KMS-11 (cell line): ENCODE results near the gene GPR132.

Experiments
- H2AFZ ChIP-seq: fragments of 200-600 bp; sonication (generic); 2 replicates; pipeline ENCODE4 v1.6.1; 2016; ENCODE audit warnings: antibody characterized with exemption, mixed run types, low read depth
- H3K27ac ChIP-seq: fragments of 200-600 bp; sonication (generic); 2 replicates; pipeline ENCODE4 v1.6.1; 2016; ENCODE audit warnings: mild to moderate bottlenecking, mixed run types
- H3K27me3 ChIP-seq: fragments of 200-600 bp; sonication (generic); 2 replicates; pipeline ENCODE4 v1.6.1; 2017; ENCODE audit warnings: mild to moderate bottlenecking, low read depth, mixed run types, moderate library complexity; ENCODE audit not compliant: insufficient read depth
- H3K36me3 ChIP-seq: fragments of 200-600 bp; sonication (generic); 2 replicates; pipeline ENCODE4 v1.6.1; 2017; ENCODE audit warnings: mild to moderate bottlenecking, mixed run types; ENCODE audit not compliant: insufficient read depth
- H3K4me1 ChIP-seq: fragments of 200-600 bp; sonication (generic); 2 replicates; pipeline ENCODE4 v1.6.1; 2016; ENCODE audit warnings: mild to moderate bottlenecking, low read depth, mixed run types; ENCODE audit not compliant: poor library complexity, severe bottlenecking
- H3K4me2 ChIP-seq: fragments of 200-600 bp; sonication (generic); 2 replicates; pipeline ENCODE4 v1.7.0; 2016; ENCODE audit warnings: mild to moderate bottlenecking, mixed run types
- H3K4me3 ChIP-seq: fragments of 200-600 bp; sonication (generic); IDR thresholded peaks from 2 replicates; pipeline ENCODE4 v1.6.1; 2017; ENCODE audit warnings: low read depth, low read length, mixed read lengths; ENCODE audit not compliant: insufficient read depth
- H3K79me2 ChIP-seq: fragments of 200-600 bp; sonication (generic); 2 replicates; pipeline ENCODE4 v1.6.1; 2016; ENCODE audit warnings: low read depth, mixed run types; ENCODE audit not compliant: insufficient read depth
- H3K9ac ChIP-seq: fragments of 200-600 bp; sonication (generic); 2 replicates; pipeline ENCODE4 v1.6.1; 2016; ENCODE audit warnings: mild to moderate bottlenecking, mixed run types
- H4K20me1 ChIP-seq: fragments of 200-600 bp; sonication (generic); 2 replicates; pipeline ENCODE4 v1.6.1; 2016; ENCODE audit warnings: mild to moderate bottlenecking, mixed run types; ENCODE audit not compliant: insufficient read depth
- TF ChIP-seq, protein P1 (sequence below): fragments of 200-600 bp; sonication (generic); conservative IDR thresholded peaks from 2 replicates; pipeline ENCODE4 v1.6.1; 2017; ENCODE audit warnings: low read depth, mild to moderate bottlenecking, antibody characterized with exemption, low read length, moderate library complexity, mixed read lengths

Gene GPR132

GRCh38 chr14:105026802-105027563, 38.2 kb downstream of the GPR132 start:
- TF ChIP-seq, protein P1, sequence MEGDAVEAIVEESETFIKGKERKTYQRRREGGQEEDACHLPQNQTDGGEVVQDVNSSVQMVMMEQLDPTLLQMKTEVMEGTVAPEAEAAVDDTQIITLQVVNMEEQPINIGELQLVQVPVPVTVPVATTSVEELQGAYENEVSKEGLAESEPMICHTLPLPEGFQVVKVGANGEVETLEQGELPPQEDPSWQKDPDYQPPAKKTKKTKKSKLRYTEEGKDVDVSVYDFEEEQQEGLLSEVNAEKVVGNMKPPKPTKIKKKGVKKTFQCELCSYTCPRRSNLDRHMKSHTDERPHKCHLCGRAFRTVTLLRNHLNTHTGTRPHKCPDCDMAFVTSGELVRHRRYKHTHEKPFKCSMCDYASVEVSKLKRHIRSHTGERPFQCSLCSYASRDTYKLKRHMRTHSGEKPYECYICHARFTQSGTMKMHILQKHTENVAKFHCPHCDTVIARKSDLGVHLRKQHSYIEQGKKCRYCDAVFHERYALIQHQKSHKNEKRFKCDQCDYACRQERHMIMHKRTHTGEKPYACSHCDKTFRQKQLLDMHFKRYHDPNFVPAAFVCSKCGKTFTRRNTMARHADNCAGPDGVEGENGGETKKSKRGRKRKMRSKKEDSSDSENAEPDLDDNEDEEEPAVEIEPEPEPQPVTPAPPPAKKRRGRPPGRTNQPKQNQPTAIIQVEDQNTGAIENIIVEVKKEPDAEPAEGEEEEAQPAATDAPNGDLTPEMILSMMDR: no peak
- no peak overlapping the region for H3K4me2 ChIP-seq
- peaks cover 16% of the 10 kb centered on the region for H3K4me1 ChIP-seq
- no peak overlapping the region for H3K9ac ChIP-seq
- no peak overlapping the region for H3K4me3 ChIP-seq
- H2AFZ ChIP-seq: no peak overlapping the region
- H3K27me3 ChIP-seq: no peaks in the 10 kb centered on the region
- no peak overlapping the region for H3K27ac ChIP-seq
- H3K36me3 ChIP-seq: no peaks in the 10 kb centered on the region
- H4K20me1 ChIP-seq: no peaks in the 10 kb centered on the region
- H3K79me2 ChIP-seq: no peaks in the 10 kb centered on the region

GRCh38 chr14:105026033-105026785, 39.0 kb downstream of the GPR132 start:
- Histone ChIP-seq H2AFZ (no peak overlapping the region), H3K4me2 (no peak overlapping the region), H3K27ac (no peak overlapping the region), H3K36me3 (no peaks in the 10 kb centered on the region), H3K4me3 (no peak overlapping the region), H3K4me1 (peaks cover 16% of the 10 kb centered on the region), H4K20me1 (no peaks in the 10 kb centered on the region), H3K79me2 (peaks cover 5% of the 10 kb centered on the region; the same call in 1 of the 2 replicates), H3K27me3 (no peaks in the 10 kb centered on the region), H3K9ac (no peak overlapping the region)
- TF ChIP-seq, protein P1: no peak

GRCh38 chr14:105025429-105025828, 39.8 kb downstream of the GPR132 start:
- peaks cover 16% of the 10 kb centered on the region for H3K4me1 ChIP-seq
- H3K27ac ChIP-seq: no peak overlapping the region
- no peak overlapping the region for H3K9ac ChIP-seq
- no peak overlapping the region for H3K4me3 ChIP-seq
- H3K27me3 ChIP-seq: no peaks in the 10 kb centered on the region
- peaks cover 6% of the 10 kb centered on the region; the same call in 1 of the 2 replicates for H3K79me2 ChIP-seq
- no peaks in the 10 kb centered on the region for H4K20me1 ChIP-seq
- H3K4me2 ChIP-seq: no peak overlapping the region
- no peak overlapping the region for H2AFZ ChIP-seq
- TF ChIP-seq, protein P1: no peak
- no peaks in the 10 kb centered on the region for H3K36me3 ChIP-seq

GRCh38 chr14:105023791-105024480, 41.3 kb downstream of the GPR132 start:
- Histone ChIP-seq H3K36me3 (no peaks in the 10 kb centered on the region), H3K79me2 (peaks cover 21% of the 10 kb centered on the region), H3K27me3 (no peaks in the 10 kb centered on the region), H3K27ac (no peak overlapping the region), H4K20me1 (0 out of 2 replicates have a peak, but pooled peaks cover 7% of the 10 kb centered on the region), H2AFZ (no peak overlapping the region), H3K4me3 (no peak overlapping the region), H3K4me2 (no peak overlapping the region), H3K9ac (no peak overlapping the region), H3K4me1 (peaks cover 18% of the 10 kb centered on the region)
- TF ChIP-seq, protein P1: no peak
